H9 (cell line): ENCODE data around the gene TFAP2E. TPM values are rescaled to one million over a fixed set of nuclear protein-coding genes. Genes with fewer than 3 reads are reported as not detected.

ENCODE experiments used
- DNase-seq: peaks from one replicate; pipeline ENCODE4 v3.0.0-alpha.2; 2017
- H2AFZ ChIP-seq: one replicate; pipeline ENCODE4 v1.6.1; 2013; ENCODE audit warnings: mild to moderate bottlenecking, low read length, control low read depth, moderate library complexity
- H2AK5ac ChIP-seq: 2 replicates; pipeline ENCODE4 v1.6.1; 2013; ENCODE audit warnings: low read length, control low read depth, mixed read lengths; ENCODE audit not compliant: insufficient read length
- H2BK120ac ChIP-seq: one replicate; pipeline ENCODE4 v1.6.1; 2013; ENCODE audit warnings: low read depth, mild to moderate bottlenecking, low read length, control low read depth, inconsistent platforms; ENCODE audit not compliant: poor library complexity, severe bottlenecking
- H2BK12ac ChIP-seq: 2 replicates; pipeline ENCODE4 v1.6.1; 2013; ENCODE audit warnings: low read length, control low read depth, mixed read lengths, low read depth; ENCODE audit not compliant: insufficient read length
- H2BK15ac ChIP-seq: 2 replicates; pipeline ENCODE4 v1.6.1; 2013; ENCODE audit warnings: low read depth, low read length, control low read depth
- H2BK20ac ChIP-seq: one replicate; pipeline ENCODE4 v1.6.1; 2013; ENCODE audit warnings: low read depth, mild to moderate bottlenecking, low read length, control low read depth, inconsistent platforms; ENCODE audit not compliant: poor library complexity, severe bottlenecking
- H2BK5ac ChIP-seq: 2 replicates; pipeline ENCODE4 v1.6.1; 2013; ENCODE audit warnings: low read length, control low read depth, mixed read lengths; ENCODE audit not compliant: insufficient read length
- H3K14ac ChIP-seq: 2 replicates; pipeline ENCODE4 v1.6.1; 2013; ENCODE audit warnings: low read length, control low read depth; ENCODE audit not compliant: insufficient read depth
- H3K18ac ChIP-seq: 2 replicates; pipeline ENCODE4 v1.6.1; 2013; ENCODE audit warnings: low read depth, mild to moderate bottlenecking, mixed read lengths, low read length, control low read depth; ENCODE audit not compliant: insufficient read length
- H3K23ac ChIP-seq: 2 replicates; pipeline ENCODE4 v1.6.1; 2013; ENCODE audit warnings: low read length, control low read depth, mixed read lengths, low read depth; ENCODE audit not compliant: insufficient read length
- H3K23me2 ChIP-seq: 2 replicates; pipeline ENCODE4 v1.6.1; 2013; ENCODE audit warnings: low read depth, mild to moderate bottlenecking, mixed read lengths, low read length, control low read depth; ENCODE audit not compliant: insufficient read length, poor library complexity, severe bottlenecking
- H3K27ac ChIP-seq: 2 replicates; pipeline ENCODE4 v1.5.1; 2013; ENCODE audit warnings: low read length, control low read depth, mixed read lengths, low read depth; ENCODE audit not compliant: insufficient read length
- H3K27me3 ChIP-seq: 2 replicates; pipeline ENCODE4 v1.6.1; 2013; ENCODE audit warnings: low read length, control low read depth, inconsistent platforms; ENCODE audit not compliant: insufficient read depth
- H3K4ac ChIP-seq: 2 replicates; pipeline ENCODE4 v1.6.1; 2013; ENCODE audit warnings: low read depth, mild to moderate bottlenecking, control low read depth, inconsistent platforms, low read length, moderate library complexity
- H3K4me1 ChIP-seq: 2 replicates; pipeline ENCODE4 v1.6.1; 2013; ENCODE audit warnings: low read length, control low read depth, inconsistent platforms; ENCODE audit not compliant: insufficient read depth
- H3K4me2 ChIP-seq: 2 replicates; pipeline ENCODE4 v1.6.1; 2013; ENCODE audit warnings: low read length, control low read depth, mixed read lengths; ENCODE audit not compliant: insufficient read length, insufficient read depth
- H3K56ac ChIP-seq: 2 replicates; pipeline ENCODE4 v1.6.1; 2013; ENCODE audit warnings: low read depth, mild to moderate bottlenecking, mixed read lengths, low read length, control low read depth; ENCODE audit not compliant: insufficient read length
- H3K79me1 ChIP-seq: 2 replicates; pipeline ENCODE4 v1.6.1; 2013; ENCODE audit warnings: low read depth, mild to moderate bottlenecking, moderate library complexity, low read length, control low read depth, inconsistent platforms; ENCODE audit not compliant: insufficient read depth, poor library complexity, severe bottlenecking
- H3K79me2 ChIP-seq: 2 replicates; pipeline ENCODE4 v1.6.1; 2013; ENCODE audit warnings: low read length, control low read depth, inconsistent platforms; ENCODE audit not compliant: insufficient read depth
- H3K9ac ChIP-seq: 2 replicates; pipeline ENCODE4 v1.6.1; 2013; ENCODE audit warnings: low read length, control low read depth, mixed read lengths; ENCODE audit not compliant: insufficient read length; ENCODE audit errors: extremely low read depth
- H3K9me3 ChIP-seq: one replicate; pipeline ENCODE4 v1.6.1; 2013; ENCODE audit warnings: low read depth, low read length, inconsistent platforms; ENCODE audit not compliant: control insufficient read depth
- H3T11ph ChIP-seq: one replicate; pipeline ENCODE4 v1.6.1; 2013; ENCODE audit warnings: mild to moderate bottlenecking, low read length, control low read depth, inconsistent platforms
- H4K20me1 ChIP-seq: one replicate; pipeline ENCODE4 v1.6.1; 2013; ENCODE audit not compliant: control insufficient read depth, insufficient read length, insufficient read depth
- H4K5ac ChIP-seq: 2 replicates; pipeline ENCODE4 v1.6.1; 2013; ENCODE audit warnings: low read depth, mild to moderate bottlenecking, mixed read lengths, low read length, control low read depth; ENCODE audit not compliant: insufficient read length
- H4K8ac ChIP-seq: replicated peaks from 2 replicates; pipeline ENCODE4 v1.6.1; 2013; ENCODE audit warnings: low read length, control low read depth, mixed read lengths, low read depth; ENCODE audit not compliant: insufficient read length
- H4K91ac ChIP-seq: 2 replicates; pipeline ENCODE4 v1.6.1; 2013; ENCODE audit warnings: low read depth, mild to moderate bottlenecking, moderate library complexity, mixed read lengths, low read length, control low read depth; ENCODE audit not compliant: insufficient read length
- H3K27ac Mint-ChIP-seq, 3 experiments: 2 replicates in 2 of 3; 3 replicates in 1 of 3; pipeline ENCODE4 v1.8.0; 2020 to 2021; ENCODE audit warnings: mixed read lengths in 3 of 3, mild to moderate bottlenecking in 1 of 3, moderate library complexity in 1 of 3
- H3K27me3 Mint-ChIP-seq: 2 replicates; pipeline ENCODE4 v1.8.0; 2021; ENCODE audit warnings: low read depth, mild to moderate bottlenecking, moderate library complexity, mixed read lengths
- H3K36me3 Mint-ChIP-seq, 3 experiments: 2 replicates in 2 of 3; 3 replicates in 1 of 3; pipeline ENCODE4 v1.8.0; 2020 to 2021; ENCODE audit warnings: low read depth in 3 of 3, mixed read lengths in 3 of 3; ENCODE audit not compliant: insufficient read depth in 1 of 3
- H3K4me1 Mint-ChIP-seq, 2 experiments: 2 replicates each; pipeline ENCODE4 v1.8.0; 2020; ENCODE audit warnings: mixed read lengths in 2 of 2
- H3K4me3 Mint-ChIP-seq, 2 experiments: 2 replicates in 1 of 2; 3 replicates in 1 of 2; pipeline ENCODE4 v1.8.0; 2020 to 2021; ENCODE audit warnings: mild to moderate bottlenecking in 2 of 2, mixed read lengths in 2 of 2, moderate library complexity in 1 of 2
- H3K9me3 Mint-ChIP-seq, 2 experiments: 2 replicates in 1 of 2; 3 replicates in 1 of 2; pipeline ENCODE4 v1.8.0; 2020; ENCODE audit warnings: mild to moderate bottlenecking in 2 of 2, mixed read lengths in 2 of 2, moderate library complexity in 1 of 2
- CTCF ChIP-seq: fragments of 200-600 bp; sonication (generic); conservative IDR thresholded peaks from 3 replicates; pipeline ENCODE4 v1.8.0; 2021; ENCODE audit warnings: antibody characterized with exemption, mild to moderate bottlenecking
- WGBS: extraction: QIAGEN DNeasy Blood & Tissue Kit; methylation state at CpG from one replicate; pipeline ENCODE4 v1.1.7; 2013; ENCODE audit warnings: missing lambda C conversion rate, low lambda C conversion rate, mixed read lengths; ENCODE audit not compliant: insufficient read length; ENCODE audit errors: extremely low coverage; 5-methylcytosine and 5-hydroxymethylcytosine counted together
- total RNA-seq: library from RNA; stranded (reverse); gene quantifications from 2 replicates; pipeline ENCODE4 v1.2.1, GENCODE V29; 2021

Gene TFAP2E
- total RNA-seq, 1 experiment from 2014 or later: 0.70 TPM

- Histone ChIP-seq H3K79me1 (no peaks in the 10 kb centered on the region), H4K8ac (no peak overlapping the region), H4K20me1 (no peaks in the 10 kb centered on the region), H3K9ac (peak overlapping the region; percentile 92), H2BK20ac (peak overlapping the region; percentile 76), H3T11ph (no peak overlapping the region), H3K9me3 (no peaks in the 10 kb centered on the region), H3K56ac (peak overlapping the region; percentile 19), H2BK15ac (no peak overlapping the region), H3K23me2 (peaks cover 9% of the 10 kb centered on the region), H3K27ac (peak overlapping the region; percentile 84), H2AFZ (no peak overlapping the region), H4K91ac (no peak overlapping the region), H3K4ac (no peak overlapping the region; the same call in 1 of the 2 replicates), H3K23ac (no peak overlapping the region), H3K4me2 (peak overlapping the region; percentile 78), H2AK5ac (no peak overlapping the region), H3K14ac (peak overlapping the region; percentile 99; the same call in 1 of the 2 replicates), H3K27me3 (no peaks in the 10 kb centered on the region; the same call in 1 of the 2 replicates), H3K18ac (peak overlapping the region; percentile 95), H2BK12ac (no peak overlapping the region), H4K5ac (peak overlapping the region; percentile 98), H2BK120ac (peak overlapping the region; percentile 75), H3K79me2 (peaks cover 24% of the 10 kb centered on the region; the same call in 1 of the 2 replicates), H2BK5ac (peak overlapping the region; percentile 13), H3K4me1 (peaks cover 2% of the 10 kb centered on the region; the same call in 1 of the 2 replicates)
- Mint-ChIP-seq H3K4me3 (peak overlapping the region; percentile 100), H3K9me3 (peaks cover 6 to 11% of the 10 kb centered on the region in 2 experiments), H3K36me3 (peaks cover 9 to 18% (median 13%) of the 10 kb centered on the region in 3 experiments), H3K27me3 (peaks cover 16% of the 10 kb centered on the region), H3K4me1 (peaks cover 17 to 20% of the 10 kb centered on the region in 2 experiments), H3K27ac (peak overlapping the region; percentile 100)
- no CpG with 5 or more reads among the region's 29 CpGs for WGBS
- no peak for TF ChIP-seq CTCF
- no peak for DNase-seq
Observed at GRCh38 chr1:35640380-35641232, 67.5 kb downstream of the TFAP2E start.
